Cardiac muscle cell (in vitro differentiated cells and primary cell): ENCODE measurements around the gene PRKCA. TPM values are rescaled to one million over a fixed set of nuclear protein-coding genes. Genes with fewer than 3 reads are reported as not detected.

Source experiments
- DNase-seq, 2 donors: peaks; one replicate each; pipeline versions ENCODE4 v3.0.0 to v3.0.0-alpha.2; 2010 to 2017; ENCODE audit warnings: low read depth in 1 of 2, low spot score in 1 of 2
- H3K27ac ChIP-seq: fragments of 200-600 bp; sonication (generic); 2 replicates; pipeline ENCODE4 v1.5.1; 2016
- H3K27me3 ChIP-seq: fragments of 200-600 bp; sonication (generic); 2 replicates; pipeline ENCODE4 v1.6.0; 2016; ENCODE audit warnings: control low read depth
- H3K36me3 ChIP-seq: fragments of 200-600 bp; sonication (generic); 2 replicates; pipeline ENCODE4 v1.5.1; 2016; ENCODE audit warnings: control low read depth
- H3K4me1 ChIP-seq: fragments of 200-600 bp; sonication (generic); 2 replicates; pipeline ENCODE4 v1.8.1; 2017; ENCODE audit warnings: low read depth, mild to moderate bottlenecking, mixed run types
- H3K4me3 ChIP-seq: fragments of 200-600 bp; sonication (generic); 2 replicates; pipeline ENCODE4 v1.5.1; 2016; ENCODE audit warnings: mild to moderate bottlenecking
- H3K9me3 ChIP-seq: fragments of 200-600 bp; sonication (generic); 2 replicates; pipeline ENCODE4 v1.5.1; 2017; ENCODE audit warnings: low read depth, mild to moderate bottlenecking, control low read depth
- CTCF ChIP-seq: IDR thresholded peaks from 2 replicates; pipeline ENCODE4 v1.5.1; 2012; ENCODE audit warnings: low read depth, mild to moderate bottlenecking, low read length
- polyA plus RNA-seq: library from polyadenylated mRNA; unstranded; fragments of >200 nt; fragmentation: Nextera tagmentation; extraction: Ambion mirVana; gene quantifications from 2 replicates; pipeline ENCODE4 v1.2.1, GENCODE V29; 2016
- total RNA-seq: library from RNA; depleted of rRNA; stranded (reverse); fragments of >200 nt; gene quantifications from 2 replicates; pipeline ENCODE4 v1.2.3, GENCODE V29; 2016

Gene PRKCA
- total and polyA plus RNA-seq, 2 experiments from 2014 or later, result 3.1 to 10.3 TPM

DNA sequence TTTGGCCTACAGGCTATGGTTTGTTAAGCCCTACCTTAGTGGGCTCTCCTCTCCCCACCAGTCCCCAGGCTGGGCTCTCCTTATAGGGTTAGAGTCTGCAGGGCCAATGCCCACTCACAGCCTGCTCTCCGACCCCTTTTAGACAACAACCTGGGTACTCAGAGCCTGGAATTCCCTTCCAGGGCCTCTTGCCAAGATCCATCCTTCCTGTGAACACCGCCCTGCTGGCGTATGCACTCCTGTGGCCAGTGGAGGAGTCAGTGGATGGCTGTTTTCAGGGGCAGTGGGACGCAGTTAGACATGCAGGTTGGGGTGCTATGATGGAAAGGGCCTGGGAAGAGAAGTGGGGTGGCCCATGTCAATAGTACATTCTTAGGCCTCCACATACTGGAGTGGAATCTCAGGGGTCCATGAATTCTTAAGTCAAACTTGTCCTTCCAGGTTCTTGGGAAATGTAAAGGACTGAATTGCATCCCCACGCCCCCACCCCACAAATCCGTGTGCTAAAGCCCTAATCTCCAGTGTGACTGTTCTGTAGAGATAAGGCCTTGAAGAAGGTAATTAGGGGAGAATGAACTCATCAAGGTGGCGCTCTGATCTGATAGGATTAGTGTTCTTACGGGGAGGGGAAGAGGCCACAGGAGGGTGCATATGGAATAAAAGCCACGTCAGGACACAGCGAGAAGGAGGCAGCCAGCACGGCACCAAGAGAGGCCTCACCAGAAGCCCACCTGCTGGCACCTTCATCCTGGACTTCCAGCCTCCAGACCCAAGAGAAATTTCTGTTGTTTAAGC lies 450.9 kb downstream of the PRKCA start:
- Histone ChIP-seq H3K36me3 (no peaks in the 10 kb centered on the region), H3K9me3 (no peaks in the 10 kb centered on the region), H3K4me1 (no peaks in the 10 kb centered on the region), H3K27me3 (no peaks in the 10 kb centered on the region), H3K27ac (no peak overlapping the region), H3K4me3 (no peak overlapping the region)
- DNase-seq, result no peak
- no peak for TF ChIP-seq CTCF

DNA sequence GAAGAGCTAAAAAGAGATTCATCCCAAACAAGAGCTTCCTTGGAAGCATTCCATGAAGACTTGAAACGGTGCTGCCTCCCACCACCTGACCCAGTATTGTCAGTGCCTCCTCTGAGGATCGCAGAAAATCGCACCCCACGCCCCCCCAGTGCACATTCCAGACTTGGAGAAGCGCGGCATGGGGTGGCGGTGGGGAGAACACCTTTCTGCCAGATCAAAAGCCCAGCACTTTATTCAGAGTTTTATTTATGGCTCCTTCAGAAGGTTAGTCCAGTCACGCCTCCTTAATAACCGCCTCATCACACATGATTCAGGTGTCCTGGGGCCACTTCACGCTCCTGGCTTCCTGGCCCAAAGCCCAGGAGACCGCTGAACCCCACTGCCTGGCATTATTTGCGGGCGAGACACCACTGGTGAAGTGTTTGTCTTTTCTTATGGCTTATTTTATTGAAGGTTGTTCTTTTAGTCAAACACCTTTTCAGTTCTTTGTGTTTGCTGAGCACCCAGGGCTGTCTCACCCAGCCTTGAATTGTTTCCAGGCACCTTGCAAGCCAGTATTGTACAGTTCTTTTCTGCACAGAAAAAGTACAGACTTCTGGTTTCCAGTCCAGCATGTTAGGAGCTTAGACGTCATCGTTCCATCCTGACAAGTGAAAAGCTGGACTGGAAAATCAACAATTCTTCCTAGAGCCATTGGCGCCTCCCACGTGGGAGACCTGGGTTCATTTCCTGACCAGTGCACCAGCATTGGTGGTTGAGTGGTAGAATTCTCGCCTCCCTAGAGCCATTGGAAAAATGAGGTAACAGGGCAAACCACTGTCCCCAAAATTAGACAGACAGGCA lies 452.9 kb downstream of the PRKCA start:
- DNase-seq, result no peak
- no peaks in the 10 kb centered on the region for H3K9me3 ChIP-seq
- H3K36me3 ChIP-seq, result no peaks in the 10 kb centered on the region
- no peak overlapping the region for H3K27ac ChIP-seq
- H3K27me3 ChIP-seq, result no peaks in the 10 kb centered on the region
- no peaks in the 10 kb centered on the region for H3K4me1 ChIP-seq
- H3K4me3 ChIP-seq, result no peak overlapping the region
- TF ChIP-seq CTCF, result no peak

- no peak for DNase-seq
- H3K27me3 ChIP-seq, result no peaks in the 10 kb centered on the region
- no peaks in the 10 kb centered on the region for H3K36me3 ChIP-seq
- H3K4me1 ChIP-seq, result no peaks in the 10 kb centered on the region
- H3K27ac ChIP-seq, result no peak overlapping the region
- H3K9me3 ChIP-seq, result no peaks in the 10 kb centered on the region
- no peak overlapping the region for H3K4me3 ChIP-seq
- no peak for TF ChIP-seq CTCF
These were observed 453.5 kb downstream of the PRKCA start for GRCh38 chr17:66755944-66756290.

DNA sequence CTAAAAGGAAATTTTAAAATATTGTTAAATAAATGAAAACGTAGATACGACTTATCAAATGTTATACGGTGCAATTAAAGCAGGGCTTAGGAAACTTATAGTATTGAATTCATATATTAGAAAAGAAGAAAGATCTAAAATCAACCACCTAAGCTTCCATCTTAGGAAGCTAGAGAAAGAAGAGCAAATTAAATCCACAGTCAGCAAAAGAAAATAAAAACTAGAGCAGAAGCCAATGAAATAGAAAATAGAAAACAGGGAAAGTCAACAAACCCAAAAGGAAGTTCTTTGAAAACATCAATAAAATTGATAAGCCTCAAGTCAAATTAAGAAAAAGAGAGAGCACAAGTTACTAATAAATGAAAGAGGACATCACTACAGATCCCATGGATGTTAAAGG lies 457.9 kb downstream of the PRKCA start:
- Histone ChIP-seq H3K4me1 (no peaks in the 10 kb centered on the region), H3K27me3 (no peaks in the 10 kb centered on the region), H3K27ac (no peak overlapping the region), H3K4me3 (no peak overlapping the region), H3K9me3 (no peaks in the 10 kb centered on the region), H3K36me3 (no peaks in the 10 kb centered on the region)
- no peak for DNase-seq
- TF ChIP-seq CTCF, result no peak

DNA sequence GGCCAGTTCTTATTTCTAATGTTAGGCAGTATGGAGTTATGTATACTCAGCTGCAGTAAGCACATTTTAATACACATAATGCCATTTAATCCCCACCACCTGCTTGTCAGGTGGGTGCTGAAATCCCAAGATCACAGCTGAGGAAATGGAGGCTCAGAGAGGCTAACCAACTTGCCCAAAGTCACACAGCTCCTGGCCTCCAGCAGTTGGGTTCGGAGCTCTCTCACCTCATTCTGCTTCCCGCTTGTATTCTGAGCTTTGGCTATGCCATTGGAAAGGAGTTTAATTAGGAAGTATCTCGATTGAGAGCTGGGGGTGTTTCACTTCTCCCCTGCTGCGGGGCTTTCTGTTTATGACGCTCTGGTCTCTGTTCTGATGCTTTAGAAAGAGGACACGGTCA lies 459.9 kb downstream of the PRKCA start:
- Histone ChIP-seq H3K4me1 (no peaks in the 10 kb centered on the region), H3K27ac (no peak overlapping the region), H3K36me3 (no peaks in the 10 kb centered on the region), H3K27me3 (no peaks in the 10 kb centered on the region), H3K9me3 (no peaks in the 10 kb centered on the region), H3K4me3 (no peak overlapping the region)
- no peak for TF ChIP-seq CTCF
- DNase-seq, result no peak
